ENCODE measurements around the gene SERPINA12. TPM values are rescaled to one million over a fixed set of nuclear protein-coding genes. Genes with fewer than 3 reads are reported as not detected.

SERPINA12 gene
- polyA plus RNA-seq, 2 of the 4 experiments (the other 2 are of a cell fraction), result not detected

- ChIA-PET CTCF (interaction anchor here (1.0 kb wide), 1 partner anchor 47 kb away, joined by 4 read pairs; no protein-coding TSS in a partner anchor), POLR2A (no interaction called here)
- Histone ChIP-seq H3K4me1 (no peaks in the 10 kb centered on the region), H3K27ac (no peak overlapping the region), H3K9me3 (0 out of 3 replicates have a peak, but pooled peaks cover 3% of the 10 kb centered on the region), H3K4me2 (no peak overlapping the region), H3K4me3 (no peak overlapping the region)
- WGBS (ENCODE audit: missing lambda C conversion rate), result 22% methylated on average over 5 of the region's 5 CpGs
- TF ChIP-seq RCOR1 (IDR thresholded peaks at IDR 0.05; ENCODE audit: low read depth, low read length), result no peak
- TF ChIP-seq HDAC2 (IDR thresholded peaks at IDR 0.05), result no peak
- TF ChIP-seq ZC3H11A (IDR thresholded peaks at IDR 0.05), result no peak
- TF ChIP-seq USF2 (IDR thresholded peaks at IDR 0.05), result no peak
- no peak for TF ChIP-seq GATA3 (IDR thresholded peaks at IDR 0.05; ENCODE audit: borderline replicate concordance)
- TF ChIP-seq, protein P1, sequence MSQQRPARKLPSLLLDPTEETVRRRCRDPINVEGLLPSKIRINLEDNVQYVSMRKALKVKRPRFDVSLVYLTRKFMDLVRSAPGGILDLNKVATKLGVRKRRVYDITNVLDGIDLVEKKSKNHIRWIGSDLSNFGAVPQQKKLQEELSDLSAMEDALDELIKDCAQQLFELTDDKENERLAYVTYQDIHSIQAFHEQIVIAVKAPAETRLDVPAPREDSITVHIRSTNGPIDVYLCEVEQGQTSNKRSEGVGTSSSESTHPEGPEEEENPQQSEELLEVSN (IDR thresholded peaks at IDR 0.05; ENCODE audit: borderline replicate concordance, low read depth), result no peak
- no peak for TF ChIP-seq RFX5 (IDR thresholded peaks at IDR 0.05)
- no peak for TF ChIP-seq HES2 (IDR thresholded peaks at IDR 0.05)
- TF ChIP-seq TFCP2L1 (CRISPR knock-in tag; IDR thresholded peaks at IDR 0.05), result no peak
- no peak for TF ChIP-seq CEBPB (IDR thresholded peaks at IDR 0.05)
- no peak for TF ChIP-seq MYC (IDR thresholded peaks at IDR 0.05; ENCODE audit: borderline replicate concordance, low read length)
- no peak for TF ChIP-seq SMC3 (IDR thresholded peaks at IDR 0.05)
- no peak for TF ChIP-seq RNF2 (IDR thresholded peaks at IDR 0.05; ENCODE audit: borderline replicate concordance, low read depth)
- TF ChIP-seq EHMT2 (IDR thresholded peaks at IDR 0.05; ENCODE audit: low read depth), result no peak
- no peak for TF ChIP-seq RAD21 (conservative IDR thresholded peaks at IDR 0.05 in 1 of 2, IDR thresholded peaks at IDR 0.05 in 1 of 2)
- TF ChIP-seq ATOH8 (CRISPR knock-in tag; IDR thresholded peaks at IDR 0.05; ENCODE audit: low read depth), result no peak
- DNase-seq (ENCODE audit: low read depth in 1 of 2, low spot score in 1 of 2) (no peak), FAIRE-seq (no peak), ATAC-seq (peak in 1 of 2 experiments; percentile 55; a peak in 2 of 6 replicates)
Measured at GRCh38 chr14:94439453-94440057, 69.7 kb downstream of the SERPINA12 start.

Other genes with a start within 250 kb of the SERPINA12 start
- gene SERPINA10, start 216.2 kb downstream of the SERPINA12 start, polyA plus RNA-seq (2011; rRNA removed), result 0.04 and 0.07 TPM in 2 replicates
- 0.03 TPM in 1 of 3 replicates, not detected in the others for gene SERPINA10, start 216.2 kb downstream of the SERPINA12 start, polyA plus RNA-seq (2017; fragmentation: RNase III; extraction: RNeasy Plus Mini Kit Qiagen cat#74134 plus additional on column Dnase treatment)
- gene SERPINA6, start 186.1 kb downstream of the SERPINA12 start, polyA plus RNA-seq (2011; rRNA removed), result 1.8 and 3.3 TPM in 2 replicates
- 0.38 to 0.43 TPM (median 0.43 TPM) in 3 replicates for gene SERPINA6, start 186.1 kb downstream of the SERPINA12 start, polyA plus RNA-seq (2017; fragmentation: RNase III; extraction: RNeasy Plus Mini Kit Qiagen cat#74134 plus additional on column Dnase treatment)
- gene SERPINA2, start 142.8 kb downstream of the SERPINA12 start, polyA plus RNA-seq (2011; rRNA removed), result not detected in 2 replicates
- not detected in 3 replicates for gene SERPINA2, start 142.8 kb downstream of the SERPINA12 start, polyA plus RNA-seq (2017; fragmentation: RNase III; extraction: RNeasy Plus Mini Kit Qiagen cat#74134 plus additional on column Dnase treatment)
- gene SERPINA1, start 120.9 kb downstream of the SERPINA12 start, polyA plus RNA-seq (2011; rRNA removed), result 2.2 and 4.1 TPM in 2 replicates
- gene SERPINA1, start 120.9 kb downstream of the SERPINA12 start, polyA plus RNA-seq (2017; fragmentation: RNase III; extraction: RNeasy Plus Mini Kit Qiagen cat#74134 plus additional on column Dnase treatment), result 0.24 to 0.34 TPM (median 0.26 TPM) in 3 replicates
- not detected in 2 replicates for gene SERPINA11, start 56.7 kb downstream of the SERPINA12 start, polyA plus RNA-seq (2011; rRNA removed)
- not detected in 3 replicates for gene SERPINA11, start 56.7 kb downstream of the SERPINA12 start, polyA plus RNA-seq (2017; fragmentation: RNase III; extraction: RNeasy Plus Mini Kit Qiagen cat#74134 plus additional on column Dnase treatment)
- not detected in 2 replicates for gene SERPINA9, start 33.3 kb downstream of the SERPINA12 start, polyA plus RNA-seq (2011; rRNA removed)
- gene SERPINA9, start 33.3 kb downstream of the SERPINA12 start, polyA plus RNA-seq (2017; fragmentation: RNase III; extraction: RNeasy Plus Mini Kit Qiagen cat#74134 plus additional on column Dnase treatment), result not detected in 3 replicates
- 0.08 TPM in 1 of 2 replicates, not detected in the other for gene SERPINA4, start 52.0 kb upstream of the SERPINA12 start, polyA plus RNA-seq (2011; rRNA removed)
- not detected in 3 replicates for gene SERPINA4, start 52.0 kb upstream of the SERPINA12 start, polyA plus RNA-seq (2017; fragmentation: RNase III; extraction: RNeasy Plus Mini Kit Qiagen cat#74134 plus additional on column Dnase treatment)
- 0.78 and 1.2 TPM in 2 replicates for gene SERPINA5, start 72.0 kb upstream of the SERPINA12 start, polyA plus RNA-seq (2011; rRNA removed)
- 0.51 to 0.95 TPM (median 0.74 TPM) in 3 replicates for gene SERPINA5, start 72.0 kb upstream of the SERPINA12 start, polyA plus RNA-seq (2017; fragmentation: RNase III; extraction: RNeasy Plus Mini Kit Qiagen cat#74134 plus additional on column Dnase treatment)
- gene SERPINA3, start 102.9 kb upstream of the SERPINA12 start, polyA plus RNA-seq (2011; rRNA removed), result 9.1 and 16.0 TPM in 2 replicates
- 1.4 to 5.5 TPM (median 3.1 TPM) in 3 replicates for gene SERPINA3, start 102.9 kb upstream of the SERPINA12 start, polyA plus RNA-seq (2017; fragmentation: RNase III; extraction: RNeasy Plus Mini Kit Qiagen cat#74134 plus additional on column Dnase treatment)